GM23248 (cell line): ENCODE measurements around the gene ERICH2. TPM values are rescaled to one million over a fixed set of nuclear protein-coding genes. Genes with fewer than 3 reads are reported as not detected.
A peak's percentile ranks its signal among the peaks of the same experiment; 100 is the strongest.

Experiments
- DNase-seq: peaks from one replicate; pipeline ENCODE4 v3.0.0-alpha.2; 2015
- H2AFZ ChIP-seq: fragments of 200-600 bp; sonication (generic); 2 replicates; pipeline ENCODE4 v1.6.1; 2016; ENCODE audit warnings: antibody characterized with exemption
- H3F3A ChIP-seq: fragments of 200-600 bp; sonication (generic); 2 replicates; pipeline ENCODE4 v1.6.1; 2016; ENCODE audit warnings: mild to moderate bottlenecking, antibody characterized with exemption, mixed run types; ENCODE audit not compliant: insufficient read depth
- H3K27ac ChIP-seq: fragments of 200-600 bp; sonication (generic); 2 replicates; pipeline ENCODE4 v1.5.1; 2016; ENCODE audit warnings: mild to moderate bottlenecking
- H3K27me3 ChIP-seq: fragments of 200-600 bp; sonication (generic); replicated peaks from 2 replicates; pipeline ENCODE4 v1.6.1; 2016; ENCODE audit warnings: mild to moderate bottlenecking; ENCODE audit not compliant: insufficient read depth
- H3K36me3 ChIP-seq: fragments of 200-600 bp; sonication (generic); 2 replicates; pipeline ENCODE4 v1.6.1; 2016; ENCODE audit warnings: low read depth, mild to moderate bottlenecking
- H3K4me1 ChIP-seq: fragments of 200-600 bp; sonication (generic); 2 replicates; pipeline ENCODE4 v1.6.1; 2016; ENCODE audit warnings: mild to moderate bottlenecking; ENCODE audit not compliant: insufficient read depth
- H3K4me2 ChIP-seq: fragments of 200-600 bp; sonication (generic); one replicate; pipeline ENCODE4 v1.6.1; 2016; ENCODE audit warnings: mild to moderate bottlenecking; ENCODE audit not compliant: unreplicated experiment
- H3K4me3 ChIP-seq: fragments of 200-600 bp; sonication (generic); 2 replicates; pipeline ENCODE4 v1.5.1; 2016; ENCODE audit warnings: mild to moderate bottlenecking
- H3K79me2 ChIP-seq: fragments of 200-600 bp; sonication (generic); 2 replicates; pipeline ENCODE4 v1.6.1; 2016; ENCODE audit warnings: mild to moderate bottlenecking; ENCODE audit not compliant: insufficient read depth
- H3K9ac ChIP-seq: fragments of 200-600 bp; sonication (generic); 2 replicates; pipeline ENCODE4 v1.6.1; 2016; ENCODE audit warnings: mild to moderate bottlenecking
- H3K9me2 ChIP-seq: fragments of 200-600 bp; sonication (generic); 2 replicates; pipeline ENCODE4 v1.6.1; 2016; ENCODE audit warnings: mixed run types, mild to moderate bottlenecking, moderate library complexity; ENCODE audit not compliant: insufficient read depth
- H3K9me3 ChIP-seq: fragments of 200-600 bp; sonication (generic); one replicate; pipeline ENCODE4 v1.6.1; 2017; ENCODE audit warnings: low read depth
- H4K20me1 ChIP-seq: fragments of 200-600 bp; sonication (generic); 2 replicates; pipeline ENCODE4 v1.6.0; 2016; ENCODE audit not compliant: insufficient read depth
- EZH2 ChIP-seq: fragments of 200-600 bp; sonication (generic); IDR thresholded peaks from 2 replicates; pipeline ENCODE4 v1.6.1; 2018; ENCODE audit warnings: antibody characterized with exemption, mild to moderate bottlenecking; ENCODE audit not compliant: insufficient read depth, poor library complexity, severe bottlenecking
- EZH2phosphoT487 ChIP-seq: fragments of 200-600 bp; sonication (generic); IDR thresholded peaks from 2 replicates; pipeline ENCODE4 v1.6.1; 2018; ENCODE audit warnings: antibody characterized with exemption, moderate library complexity, mild to moderate bottlenecking, low read depth; ENCODE audit not compliant: insufficient read depth
- WGBS, 2 experiments: methylation state at CpG; one replicate each; pipeline ENCODE4 v1.1.6; 2015 to 2017; ENCODE audit warnings: low lambda C conversion rate in 2 of 2, low coverage in 1 of 2; ENCODE audit errors: missing lambda C conversion rate in 2 of 2; 5-methylcytosine and 5-hydroxymethylcytosine counted together
- in situ Hi-C: fragments of 300-500 bp; cut with MboI; formaldehyde crosslinking; loops from 2 replicates; pipeline ENCODE4 v1.15.0; 2020
- polyA plus RNA-seq: library from polyadenylated mRNA; unstranded; fragments of >200 nt; fragmentation: Nextera tagmentation; extraction: Ambion mirVana; gene quantifications from 2 replicates; pipeline ENCODE4 v1.2.1, GENCODE V29; 2016
- total RNA-seq: library from RNA; depleted of rRNA; stranded (reverse); fragments of >200 nt; shearing (Covaris generic); gene quantifications from 2 replicates; pipeline ENCODE4 v1.2.3, GENCODE V29; 2014

The ERICH2 gene
- total and polyA plus RNA-seq, 2 experiments from 2014 or later = not detected

- Histone ChIP-seq H2AFZ (no peak overlapping the region), H4K20me1 (no peaks in the 10 kb centered on the region), H3K27me3 (no peaks in the 10 kb centered on the region), H3K9me2 (no peaks in the 10 kb centered on the region), H3K4me1 (no peaks in the 10 kb centered on the region), H3K27ac (no peak overlapping the region), H3F3A (no peaks in the 10 kb centered on the region), H3K4me3 (no peak overlapping the region), H3K79me2 (no peaks in the 10 kb centered on the region), H3K36me3 (no peaks in the 10 kb centered on the region), H3K9me3 (no peaks in the 10 kb centered on the region), H3K9ac (no peak overlapping the region), H3K4me2 (no peak overlapping the region)
- TF ChIP-seq EZH2phosphoT487 (no peak), EZH2 (no peak)
- no peak for DNase-seq
- 96 to 100% methylated on average over 1 of the region's 1 CpG for WGBS, 2 experiments
- in situ Hi-C loops = no loop called here
Measured at GRCh38 chr2:170783549-170783948, 13.4 kb downstream of the ERICH2 start.

- Histone ChIP-seq H3F3A (no peaks in the 10 kb centered on the region), H3K9me3 (no peaks in the 10 kb centered on the region), H3K9me2 (no peaks in the 10 kb centered on the region), H4K20me1 (no peaks in the 10 kb centered on the region), H3K27ac (no peak overlapping the region), H3K79me2 (no peaks in the 10 kb centered on the region), H3K9ac (no peak overlapping the region), H2AFZ (no peak overlapping the region), H3K27me3 (peaks cover 14% of the 10 kb centered on the region), H3K4me2 (no peak overlapping the region), H3K4me1 (no peaks in the 10 kb centered on the region), H3K36me3 (no peaks in the 10 kb centered on the region), H3K4me3 (no peak overlapping the region)
- no peak for DNase-seq
- in situ Hi-C loops = no loop called here
- TF ChIP-seq EZH2 (no peak), EZH2phosphoT487 (no peak)
Measured at GRCh38 chr2:170798996-170799395, 28.8 kb downstream of the ERICH2 start.

- Histone ChIP-seq H3K36me3 (no peaks in the 10 kb centered on the region), H3K27me3 (peaks cover 4% of the 10 kb centered on the region), H3K9me3 (no peaks in the 10 kb centered on the region), H3F3A (no peaks in the 10 kb centered on the region), H3K4me1 (no peaks in the 10 kb centered on the region), H3K4me3 (no peak overlapping the region), H3K9ac (no peak overlapping the region), H3K9me2 (no peaks in the 10 kb centered on the region), H3K27ac (no peak overlapping the region), H3K79me2 (no peaks in the 10 kb centered on the region), H2AFZ (no peak overlapping the region), H4K20me1 (no peaks in the 10 kb centered on the region), H3K4me2 (no peak overlapping the region)
- no peak for TF ChIP-seq EZH2
- TF ChIP-seq EZH2phosphoT487 = no peak
- DNase-seq = no peak
- in situ Hi-C loops = loop anchor here (25.0 kb wide), 1 partner anchor 394 kb away; no protein-coding TSS in a partner anchor
- WGBS, 2 experiments = 87 to 93% methylated on average over 2 of the region's 2 CpGs
Measured at GRCh38 chr2:170806548-170806947, 36.4 kb downstream of the ERICH2 start.

- 0 out of 2 replicates have a peak, but pooled peaks cover 6% of the 10 kb centered on the region for H3K4me1 ChIP-seq
- no peaks in the 10 kb centered on the region for H4K20me1 ChIP-seq
- no peak overlapping the region for H3K9ac ChIP-seq
- no peak overlapping the region for H2AFZ ChIP-seq
- peaks cover 33% of the 10 kb centered on the region for H3K27me3 ChIP-seq
- H3K36me3 ChIP-seq = no peaks in the 10 kb centered on the region
- DNase-seq = peak; percentile 99
- H3K27ac ChIP-seq = no peak overlapping the region
- H3K4me2 ChIP-seq = no peak overlapping the region
- H3K79me2 ChIP-seq = no peaks in the 10 kb centered on the region
- TF ChIP-seq EZH2phosphoT487 (no peak), EZH2 (peak; percentile 45)
- no peaks in the 10 kb centered on the region for H3K9me2 ChIP-seq
- in situ Hi-C loops = loop anchor here (25.0 kb wide), 1 partner anchor 401 kb away; no protein-coding TSS in a partner anchor
- 4 to 6% methylated on average over 14 of the region's 14 CpGs for WGBS, 2 experiments
- H3K4me3 ChIP-seq = no peak overlapping the region
- H3F3A ChIP-seq = no peaks in the 10 kb centered on the region
- no peaks in the 10 kb centered on the region for H3K9me3 ChIP-seq
Measured at GRCh38 chr2:170812710-170813600, 42.8 kb downstream of the ERICH2 start.
